Karpas-422 (cell line): ENCODE results near the gene ZNF865. TPM values are rescaled to one million over a fixed set of nuclear protein-coding genes. Genes with fewer than 3 reads are reported as not detected.

Experiments
- DNase-seq: peaks from one replicate; pipeline ENCODE4 v3.0.0-alpha.2; 2015
- H2AFZ ChIP-seq: fragments of 200-600 bp; sonication (generic); 2 replicates; pipeline ENCODE4 v1.6.1; 2014; ENCODE audit warnings: antibody characterized with exemption, low read length, mixed read lengths
- H3K27ac ChIP-seq: fragments of 200-600 bp; sonication (generic); 2 replicates; pipeline ENCODE4 v1.5.1; 2014; ENCODE audit warnings: mild to moderate bottlenecking, low read length, moderate library complexity
- H3K27me3 ChIP-seq: fragments of 200-600 bp; sonication (generic); 2 replicates; pipeline ENCODE4 v1.6.1; 2014; ENCODE audit warnings: low read length, mixed read lengths
- H3K36me3 ChIP-seq: fragments of 200-600 bp; sonication (generic); 2 replicates; pipeline ENCODE4 v1.6.1; 2014; ENCODE audit warnings: low read length, mixed read lengths; ENCODE audit not compliant: insufficient read depth
- H3K4me1 ChIP-seq: fragments of 200-600 bp; sonication (generic); 2 replicates; pipeline ENCODE4 v1.6.1; 2014; ENCODE audit warnings: mild to moderate bottlenecking, low read length, mixed read lengths
- H3K4me2 ChIP-seq: fragments of 200-600 bp; sonication (generic); 2 replicates; pipeline ENCODE4 v1.6.1; 2014; ENCODE audit warnings: low read length, low read depth, mild to moderate bottlenecking; ENCODE audit not compliant: poor library complexity, severe bottlenecking
- H3K4me3 ChIP-seq: fragments of 200-600 bp; sonication (generic); 2 replicates; pipeline ENCODE4 v1.5.1; 2014; ENCODE audit warnings: mild to moderate bottlenecking, antibody characterized with exemption, low read length, mixed read lengths
- H3K79me2 ChIP-seq: fragments of 200-600 bp; sonication (generic); 2 replicates; pipeline ENCODE4 v1.6.1; 2014; ENCODE audit warnings: mild to moderate bottlenecking, low read length, mixed read lengths
- H3K9ac ChIP-seq: fragments of 200-600 bp; sonication (generic); 2 replicates; pipeline ENCODE4 v1.6.0; 2014; ENCODE audit warnings: low read length
- H3K9me2 ChIP-seq: fragments of 200-600 bp; sonication (generic), shearing (Covaris generic); replicated peaks from 2 replicates; pipeline ENCODE4 v1.6.0; 2014; ENCODE audit warnings: mild to moderate bottlenecking, low read length, moderate library complexity; ENCODE audit not compliant: insufficient read depth
- H3K9me3 ChIP-seq: fragments of 300-700, 200-600 bp; sonication (generic); 2 replicates; pipeline ENCODE4 v1.6.1; 2014; ENCODE audit warnings: low read length, mixed read lengths
- H4K20me1 ChIP-seq: fragments of 200-600 bp; sonication (generic); 2 replicates; pipeline ENCODE4 v1.6.1; 2014; ENCODE audit warnings: mild to moderate bottlenecking, antibody characterized with exemption, low read length, low read depth; ENCODE audit not compliant: insufficient read depth
- total RNA-seq: library from RNA; depleted of rRNA; stranded (reverse); fragments of >200 nt; shearing (Covaris generic); gene quantifications from 2 replicates; pipeline ENCODE4 v1.2.3, GENCODE V29; 2014; ENCODE audit warnings: low replicate concordance

ZNF865 gene
- total RNA-seq, 1 experiment from 2014 or later = 3.6 TPM

DNA sequence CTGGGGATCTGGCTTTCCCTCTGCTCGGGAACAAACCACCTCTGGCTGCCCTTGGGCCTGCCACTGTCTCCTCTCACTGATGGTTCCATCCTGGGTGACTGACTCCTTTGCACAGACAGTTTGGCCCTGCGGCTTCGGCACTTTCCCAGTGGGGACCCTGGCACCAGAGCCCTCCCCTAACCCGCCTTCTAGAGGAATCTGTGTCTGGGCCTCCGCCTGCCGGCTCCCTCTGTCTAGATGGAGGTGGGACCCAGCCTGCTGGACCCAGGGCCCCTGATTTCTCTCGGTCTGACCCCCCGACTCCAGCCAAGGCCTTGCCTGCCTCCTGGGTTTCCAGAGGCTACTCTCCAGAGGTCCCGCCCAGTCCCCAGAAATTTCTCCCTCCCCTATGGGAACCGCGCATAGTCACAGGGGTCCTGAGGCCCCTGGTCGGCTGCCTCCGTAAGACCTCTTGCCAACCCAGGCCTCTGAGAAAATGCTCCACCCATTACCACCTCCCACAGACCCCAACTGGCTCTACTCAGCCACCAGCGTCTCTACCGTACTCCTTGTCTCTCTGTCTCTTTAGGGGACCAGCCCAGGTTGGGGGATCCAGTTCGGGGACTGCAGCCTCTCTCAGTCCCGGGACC lies 45.3 kb downstream of the ZNF865 start:
- peaks cover 24% of the 10 kb centered on the region for H3K79me2 ChIP-seq
- DNase-seq = no peak
- H3K4me2 ChIP-seq = no peak overlapping the region
- H3K4me1 ChIP-seq = peaks cover 36% of the 10 kb centered on the region
- H3K27me3 ChIP-seq = no peaks in the 10 kb centered on the region
- H3K9ac ChIP-seq = no peak overlapping the region
- H3K27ac ChIP-seq = no peak overlapping the region
- H4K20me1 ChIP-seq = 0 out of 2 replicates have a peak, but pooled peaks cover under 1% of the 10 kb centered on the region
- H2AFZ ChIP-seq = no peak overlapping the region
- peaks cover 3% of the 10 kb centered on the region; the same call in 1 of the 2 replicates for H3K36me3 ChIP-seq
- no peak overlapping the region for H3K4me3 ChIP-seq
- no peaks in the 10 kb centered on the region for H3K9me3 ChIP-seq
- no peaks in the 10 kb centered on the region for H3K9me2 ChIP-seq

DNA sequence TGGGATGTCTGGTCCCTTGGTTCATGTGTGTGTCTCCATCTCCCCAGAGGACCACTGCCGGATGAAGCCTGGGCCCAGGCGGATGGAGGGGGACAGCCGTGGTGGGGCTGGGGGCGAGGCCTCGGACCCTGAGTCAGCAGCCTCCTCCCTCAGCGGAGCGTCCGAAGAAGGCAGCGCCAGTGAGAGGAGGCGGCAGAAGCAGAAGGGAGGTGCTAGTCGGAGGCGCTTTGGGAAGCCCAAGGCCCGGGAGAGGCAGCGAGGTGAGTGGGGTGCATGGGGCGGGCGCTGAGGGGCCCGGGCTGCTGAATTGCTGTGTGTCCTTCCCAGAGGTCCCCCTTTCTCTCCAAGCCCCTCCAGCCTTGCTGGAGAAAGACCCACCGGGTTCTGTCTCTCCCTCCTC lies 45.8 kb downstream of the ZNF865 start:
- Histone ChIP-seq H3K9me2 (no peaks in the 10 kb centered on the region), H3K36me3 (peaks cover 7% of the 10 kb centered on the region; the same call in 1 of the 2 replicates), H3K79me2 (peaks cover 28% of the 10 kb centered on the region), H2AFZ (no peak overlapping the region), H3K4me2 (no peak overlapping the region), H3K9ac (no peak overlapping the region), H3K4me1 (peaks cover 32% of the 10 kb centered on the region), H4K20me1 (peaks cover 5% of the 10 kb centered on the region), H3K9me3 (no peaks in the 10 kb centered on the region), H3K27ac (no peak overlapping the region), H3K4me3 (no peak overlapping the region), H3K27me3 (no peaks in the 10 kb centered on the region)
- DNase-seq = no peak

DNA sequence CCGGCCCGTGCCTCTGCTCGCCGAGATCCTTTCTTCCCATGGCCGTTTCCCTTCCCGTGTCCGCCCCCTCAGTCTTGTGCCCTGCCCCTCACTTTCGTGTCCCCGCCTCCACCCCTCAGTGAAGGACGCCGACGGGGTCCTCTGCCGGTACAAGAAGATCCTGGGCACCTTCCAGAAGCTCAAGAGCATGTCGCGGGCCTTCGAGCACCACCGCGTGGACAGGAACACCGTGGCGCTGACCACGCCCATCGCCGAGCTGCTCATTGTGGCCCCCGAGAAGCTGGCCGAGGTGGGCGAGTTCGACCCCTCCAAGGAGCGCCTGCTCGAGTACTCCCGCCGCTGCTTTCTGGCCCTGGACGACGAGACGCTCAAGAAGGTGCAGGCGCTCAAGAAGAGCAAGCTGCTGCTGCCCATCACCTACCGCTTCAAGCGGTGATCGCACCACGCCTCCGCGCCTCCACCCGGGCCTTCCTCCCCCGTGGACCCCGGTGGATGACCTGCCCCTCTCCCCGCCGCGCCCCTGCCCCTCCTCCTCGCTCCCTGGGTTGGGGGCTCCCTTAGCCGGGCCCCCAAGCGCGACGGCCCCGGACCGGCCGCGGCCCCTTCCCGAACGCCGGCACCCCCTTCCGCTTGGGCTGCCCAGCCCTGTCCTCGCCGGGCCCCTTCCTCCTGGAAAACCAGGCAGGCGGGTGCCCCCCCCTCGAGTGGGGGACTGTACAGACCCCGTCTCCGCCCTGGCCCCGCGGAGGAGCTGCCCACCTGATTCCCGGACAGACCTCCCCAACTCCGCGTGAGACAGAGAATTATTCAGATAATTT lies 47.1 kb downstream of the ZNF865 start:
- Histone ChIP-seq H3K9me3 (no peaks in the 10 kb centered on the region), H3K27me3 (no peaks in the 10 kb centered on the region), H3K4me1 (peaks cover 32% of the 10 kb centered on the region), H3K4me3 (no peak overlapping the region), H3K9me2 (no peaks in the 10 kb centered on the region), H2AFZ (no peak overlapping the region), H3K27ac (no peak overlapping the region), H3K36me3 (peaks cover 20% of the 10 kb centered on the region), H3K79me2 (peaks cover 41% of the 10 kb centered on the region), H3K4me2 (peak overlapping the region; percentile 89), H3K9ac (no peak overlapping the region), H4K20me1 (peaks cover 18% of the 10 kb centered on the region)
- DNase-seq = no peak

DNA sequence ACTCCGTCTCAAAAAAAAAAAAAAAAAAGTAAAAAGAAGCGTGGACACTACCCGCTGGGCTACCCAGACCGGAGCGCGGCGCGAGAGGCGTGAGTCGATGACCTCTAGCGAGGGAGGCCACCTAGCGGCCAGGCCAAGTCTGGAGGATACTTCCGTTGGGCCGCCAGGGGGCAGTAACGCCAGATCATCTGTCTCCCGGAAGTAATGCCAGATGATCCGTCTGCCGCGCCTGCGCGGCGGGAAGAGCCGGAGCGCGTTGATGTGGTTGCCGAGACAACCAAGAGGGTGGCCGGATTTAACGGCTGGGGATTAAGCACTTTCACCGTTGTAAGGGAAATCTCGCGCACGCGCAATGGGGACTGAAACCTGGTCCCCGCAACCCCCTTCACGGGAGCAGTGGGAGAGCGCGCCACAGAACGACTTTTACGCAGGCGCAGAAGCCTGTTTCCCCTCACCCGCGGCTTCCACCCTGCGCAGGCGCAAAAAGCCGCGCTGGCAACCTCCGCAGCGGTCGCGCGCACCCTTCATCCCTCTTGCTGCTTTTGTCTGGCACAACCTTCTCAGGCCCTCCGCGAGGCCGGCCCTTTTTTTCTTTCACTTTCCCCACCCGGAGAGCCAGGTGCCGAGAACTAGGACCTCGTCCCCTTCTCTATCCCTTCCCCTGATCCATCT lies 48.3 kb downstream of the ZNF865 start:
- Histone ChIP-seq H3K4me3 (peak overlapping the region; percentile 72), H3K27me3 (no peaks in the 10 kb centered on the region), H3K9me2 (no peaks in the 10 kb centered on the region), H3K36me3 (peaks cover 31% of the 10 kb centered on the region), H3K27ac (peak overlapping the region; percentile 95), H3K4me2 (peak overlapping the region; percentile 89), H4K20me1 (peaks cover 31% of the 10 kb centered on the region), H3K4me1 (peaks cover 37% of the 10 kb centered on the region), H3K79me2 (peaks cover 46% of the 10 kb centered on the region), H3K9ac (peak overlapping the region; percentile 95), H2AFZ (no peak overlapping the region), H3K9me3 (no peaks in the 10 kb centered on the region)
- peak; percentile 100 for DNase-seq

DNA sequence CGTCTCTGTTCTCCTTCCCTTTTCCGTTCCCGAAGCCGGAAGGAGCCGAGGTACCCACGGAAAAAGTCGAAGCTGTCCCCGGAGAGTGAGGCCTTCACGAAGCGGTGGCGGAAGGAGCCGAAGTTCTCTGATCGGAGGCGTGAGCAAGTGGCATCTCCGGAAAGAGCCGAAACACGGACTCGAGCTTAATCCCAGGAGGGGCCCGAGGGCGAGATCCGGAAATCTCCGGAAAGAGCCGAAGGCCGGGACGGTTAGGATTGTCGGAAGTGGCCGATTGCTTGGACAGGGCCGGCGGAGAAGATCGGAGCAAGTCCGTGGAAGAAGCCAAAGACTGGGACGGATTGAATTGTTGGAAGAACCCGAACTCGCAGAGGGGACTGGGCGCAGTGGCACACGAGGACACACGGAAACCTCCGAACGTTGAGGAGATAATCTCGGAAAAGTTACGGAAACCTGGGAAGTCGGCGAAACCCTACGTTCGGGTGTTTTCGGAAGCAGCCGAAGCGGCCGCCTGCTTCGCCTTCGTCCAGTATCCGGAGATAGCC lies 48.9 kb downstream of the ZNF865 start:
- peaks cover 31% of the 10 kb centered on the region for H3K4me1 ChIP-seq
- H3K27me3 ChIP-seq = no peaks in the 10 kb centered on the region
- H3K9me2 ChIP-seq = no peaks in the 10 kb centered on the region
- peaks cover 46% of the 10 kb centered on the region for H3K79me2 ChIP-seq
- no peaks in the 10 kb centered on the region for H3K9me3 ChIP-seq
- H3K36me3 ChIP-seq = peaks cover 36% of the 10 kb centered on the region
- peak overlapping the region; percentile 95 for H3K27ac ChIP-seq
- H3K9ac ChIP-seq = peak overlapping the region; percentile 95
- H4K20me1 ChIP-seq = peaks cover 37% of the 10 kb centered on the region
- H2AFZ ChIP-seq = 0 out of 2 replicates have a peak overlapping the region, but pooled peaks have one; percentile 53
- peak overlapping the region; percentile 72 for H3K4me3 ChIP-seq
- peak overlapping the region; percentile 89 for H3K4me2 ChIP-seq
- DNase-seq = peak; percentile 100

DNA sequence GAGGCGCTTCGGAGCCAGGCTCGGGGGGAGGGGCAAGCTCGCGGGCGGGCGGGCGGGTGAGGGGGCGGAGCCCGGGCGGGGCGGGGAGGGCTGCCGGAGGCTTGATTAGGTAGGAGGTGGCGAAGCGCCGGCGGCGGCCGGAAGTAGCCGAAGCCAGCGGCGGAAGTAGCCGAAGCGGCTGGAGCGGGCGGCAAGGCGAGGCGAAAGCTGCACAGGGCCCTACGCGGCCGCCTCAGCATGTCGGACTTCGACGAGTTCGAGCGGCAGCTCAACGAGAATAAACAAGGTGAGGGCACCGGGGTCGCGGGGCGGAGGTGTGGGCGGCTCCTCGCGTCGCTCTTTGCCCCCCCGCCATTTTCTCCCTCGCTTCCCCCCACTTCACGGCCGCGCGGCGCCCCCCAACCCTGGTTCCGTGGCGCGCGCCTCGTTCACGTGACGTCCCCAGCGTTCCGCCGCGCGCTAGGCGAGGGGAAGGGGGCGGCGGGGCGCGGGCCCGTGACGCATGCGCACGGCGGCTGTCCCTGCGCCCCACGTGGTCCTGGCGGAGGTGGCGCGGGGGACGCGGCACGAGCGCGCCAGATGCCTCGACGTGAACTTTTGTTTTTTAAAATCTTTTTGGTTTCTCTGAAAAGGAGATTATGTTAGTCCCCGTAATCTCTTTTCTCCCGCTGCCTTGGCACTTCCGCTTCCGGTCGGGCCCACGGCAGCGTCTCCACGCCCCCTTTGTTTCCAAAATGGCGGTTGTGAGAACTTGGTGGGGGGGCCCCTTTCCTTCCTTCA lies 49.6 kb downstream of the ZNF865 start, which contains the start of gene U2AF2:
Gene U2AF2 (plus strand): TSS at position 168 of the 780 bp plus-strand sequence. CDS start 70 bp downstream, at position 238.
- H3K4me1 ChIP-seq = peaks cover 27% of the 10 kb centered on the region
- peak within 1 kb of the TSS; percentile 95 for H3K4me2 ChIP-seq
- H3K9me2 ChIP-seq = no peaks in the 10 kb centered on the region
- peaks cover 52% of the 10 kb centered on the region for H3K79me2 ChIP-seq
- DNase-seq = peak; percentile 99
- H3K4me3 ChIP-seq = peak within 1 kb of the TSS; percentile 78
- H3K36me3 ChIP-seq = peaks cover 41% of the 10 kb centered on the region
- no peaks in the 10 kb centered on the region for H3K27me3 ChIP-seq
- 0 out of 2 replicates have a peak within 1 kb of the TSS, but pooled peaks have one; percentile 53 for H2AFZ ChIP-seq
- H3K27ac ChIP-seq = peak within 1 kb of the TSS; percentile 95
- no peaks in the 10 kb centered on the region for H3K9me3 ChIP-seq
- H3K9ac ChIP-seq = peak within 1 kb of the TSS; percentile 95
- peaks cover 44% of the 10 kb centered on the region for H4K20me1 ChIP-seq

DNA sequence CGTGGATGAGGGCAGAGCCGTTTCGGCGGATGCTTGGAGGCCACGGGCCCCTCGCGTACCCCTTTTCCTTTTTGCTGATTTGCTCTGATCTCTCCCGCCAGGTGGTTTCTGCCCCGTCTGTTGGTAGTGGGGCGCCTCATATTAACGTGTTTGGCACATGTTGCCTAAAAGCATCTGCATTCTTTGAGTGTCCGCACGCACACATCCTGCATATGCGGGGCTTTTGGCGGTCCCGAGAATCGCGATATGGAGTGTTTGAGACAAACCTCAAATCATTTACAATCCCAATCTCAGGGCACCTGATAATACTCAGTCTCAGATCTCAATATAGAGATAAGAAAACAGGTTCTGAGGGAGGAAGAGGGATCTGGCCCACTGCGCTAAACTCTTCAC lies 50.2 kb downstream of the ZNF865 start:
- Histone ChIP-seq H3K9me2 (no peaks in the 10 kb centered on the region), H3K4me1 (peaks cover 27% of the 10 kb centered on the region), H3K4me2 (peak overlapping the region; percentile 95), H3K4me3 (peak overlapping the region; percentile 78), H3K27me3 (no peaks in the 10 kb centered on the region), H3K79me2 (peaks cover 58% of the 10 kb centered on the region), H2AFZ (no peak overlapping the region), H3K27ac (peak overlapping the region; percentile 95), H3K9me3 (no peaks in the 10 kb centered on the region), H3K9ac (peak overlapping the region; percentile 86), H3K36me3 (peaks cover 44% of the 10 kb centered on the region), H4K20me1 (peaks cover 50% of the 10 kb centered on the region)
- no peak for DNase-seq
